BLaER1 (cell line): ENCODE results near the gene TTN.

Experiments used
- H3K27ac ChIP-seq: shearing (Covaris generic); formaldehyde crosslinking; 2 replicates; pipeline ENCODE4 v1.8.1; 2022
- H3K27me3 ChIP-seq: shearing (Covaris generic); formaldehyde crosslinking; 2 replicates; pipeline ENCODE4 v1.8.1; 2022
- H3K36me3 ChIP-seq: shearing (Covaris generic); formaldehyde crosslinking; 2 replicates; pipeline ENCODE4 v1.8.1; 2022
- H3K4me1 ChIP-seq: shearing (Covaris generic); formaldehyde crosslinking; 2 replicates; pipeline ENCODE4 v1.8.1; 2022
- H3K4me2 ChIP-seq: shearing (Covaris generic); formaldehyde crosslinking; 2 replicates; pipeline ENCODE4 v1.8.1; 2022
- H3K4me3 ChIP-seq: shearing (Covaris generic); formaldehyde crosslinking; 2 replicates; pipeline ENCODE4 v1.8.1; 2022
- H3K9ac ChIP-seq: shearing (Covaris generic); formaldehyde crosslinking; 2 replicates; pipeline ENCODE4 v1.8.1; 2022
- H3K9me3 ChIP-seq: shearing (Covaris generic); formaldehyde crosslinking; 2 replicates; pipeline ENCODE4 v1.8.1; 2022
- H4K20me1 ChIP-seq: shearing (Covaris generic); formaldehyde crosslinking; 2 replicates; pipeline ENCODE4 v1.8.1; 2022
- Cebpa-rat ChIP-seq: shearing (Covaris generic); IDR thresholded peaks from 2 replicates; pipeline ENCODE4 v1.8.1; 2022

Gene TTN

DNA sequence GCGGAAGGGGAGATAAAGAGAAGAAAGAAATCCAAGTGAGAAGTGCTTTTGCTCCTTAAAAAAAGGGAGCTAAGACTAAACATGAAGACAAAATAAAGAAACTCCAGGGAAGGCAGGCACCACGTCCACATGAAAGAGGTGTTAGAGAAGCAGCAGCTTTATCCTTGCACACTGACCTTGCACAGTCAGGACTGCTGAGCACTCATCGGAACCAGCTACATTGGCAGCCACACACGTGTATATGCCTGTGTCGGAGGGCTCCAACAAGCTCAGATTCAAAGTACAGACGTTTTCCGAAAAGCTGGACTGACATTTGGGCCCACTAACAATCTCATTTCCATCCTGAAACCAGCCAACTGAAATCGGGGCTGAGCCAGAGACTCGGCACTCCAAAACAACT, 88.2 kb downstream of the TTN start:
- Histone ChIP-seq H3K4me3 (no peak overlapping the region), H3K36me3 (no peaks in the 10 kb centered on the region), H3K9ac (no peak overlapping the region), H3K27me3 (no peaks in the 10 kb centered on the region), H3K9me3 (no peaks in the 10 kb centered on the region), H3K4me1 (no peaks in the 10 kb centered on the region), H4K20me1 (no peaks in the 10 kb centered on the region), H3K27ac (no peak overlapping the region), H3K4me2 (no peak overlapping the region)
- no peak for TF ChIP-seq Cebpa-rat

DNA sequence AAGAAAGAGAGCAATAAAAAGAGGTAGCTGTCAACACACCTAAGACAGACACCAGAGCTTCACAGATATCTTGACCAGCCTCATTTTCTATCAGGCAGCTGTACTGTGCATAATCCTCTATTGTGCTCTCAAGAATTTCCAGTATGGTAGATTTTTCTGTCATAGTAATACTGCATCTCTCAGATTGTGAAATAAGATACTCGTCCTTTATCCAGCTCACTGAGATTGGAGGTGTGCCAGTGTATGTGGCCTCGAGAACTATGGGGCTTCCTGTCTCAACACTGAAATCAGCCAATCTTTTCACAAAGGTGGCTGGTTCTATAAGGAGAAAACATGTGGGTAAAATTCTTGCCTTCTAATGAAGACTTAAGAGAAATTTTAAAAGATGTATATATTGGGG, 88.9 kb downstream of the TTN start:
- Histone ChIP-seq H3K4me2 (no peak overlapping the region), H3K27me3 (no peaks in the 10 kb centered on the region), H4K20me1 (no peaks in the 10 kb centered on the region), H3K9me3 (no peaks in the 10 kb centered on the region), H3K36me3 (no peaks in the 10 kb centered on the region), H3K27ac (no peak overlapping the region), H3K4me3 (no peak overlapping the region), H3K9ac (no peak overlapping the region), H3K4me1 (no peaks in the 10 kb centered on the region)
- TF ChIP-seq Cebpa-rat = no peak

DNA sequence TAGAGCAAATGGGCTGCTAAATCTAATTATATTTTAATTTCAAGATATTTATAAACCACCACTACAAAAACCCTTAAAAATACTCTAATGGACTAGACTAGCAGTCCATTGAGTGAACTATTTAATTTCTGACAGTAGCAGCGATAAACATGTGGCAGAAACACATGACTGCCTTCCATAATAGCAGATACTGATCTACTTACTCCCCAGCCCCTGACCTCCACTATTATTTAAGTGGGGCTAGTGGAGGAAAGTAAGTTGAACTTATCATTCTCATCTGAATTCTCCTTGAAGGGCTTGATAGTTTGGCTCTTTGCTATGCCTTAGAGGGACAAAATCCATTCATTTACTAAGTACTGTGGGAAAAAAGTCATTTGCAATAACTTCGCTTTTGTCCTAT, 90.8 kb downstream of the TTN start:
- H3K27me3 ChIP-seq = no peaks in the 10 kb centered on the region
- no peaks in the 10 kb centered on the region for H4K20me1 ChIP-seq
- no peak overlapping the region for H3K9ac ChIP-seq
- no peak overlapping the region for H3K4me3 ChIP-seq
- H3K27ac ChIP-seq = no peak overlapping the region
- H3K4me2 ChIP-seq = no peak overlapping the region
- no peak for TF ChIP-seq Cebpa-rat
- no peaks in the 10 kb centered on the region for H3K9me3 ChIP-seq
- no peaks in the 10 kb centered on the region for H3K4me1 ChIP-seq
- no peaks in the 10 kb centered on the region for H3K36me3 ChIP-seq

DNA sequence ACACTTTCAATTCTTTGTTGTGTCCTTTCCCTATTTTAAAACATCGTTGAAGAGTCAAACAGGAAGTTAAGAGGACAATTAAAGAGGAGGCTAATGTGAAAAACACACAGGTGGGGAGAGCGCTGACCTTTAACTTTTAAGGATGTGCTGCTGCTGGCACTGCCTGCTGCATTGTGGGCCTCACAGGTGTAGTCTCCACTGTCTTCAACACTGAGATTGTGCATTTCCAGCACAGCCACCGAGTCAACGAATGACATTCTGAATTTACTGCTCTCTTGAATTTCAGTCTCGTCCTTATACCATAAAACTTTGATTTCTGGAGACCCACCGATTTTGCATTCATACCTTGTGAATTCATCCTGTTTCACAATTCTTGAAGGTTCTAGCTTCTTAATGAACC, 91.9 kb downstream of the TTN start:
- TF ChIP-seq Cebpa-rat = no peak
- Histone ChIP-seq H3K27me3 (no peaks in the 10 kb centered on the region), H3K4me2 (no peak overlapping the region)

DNA sequence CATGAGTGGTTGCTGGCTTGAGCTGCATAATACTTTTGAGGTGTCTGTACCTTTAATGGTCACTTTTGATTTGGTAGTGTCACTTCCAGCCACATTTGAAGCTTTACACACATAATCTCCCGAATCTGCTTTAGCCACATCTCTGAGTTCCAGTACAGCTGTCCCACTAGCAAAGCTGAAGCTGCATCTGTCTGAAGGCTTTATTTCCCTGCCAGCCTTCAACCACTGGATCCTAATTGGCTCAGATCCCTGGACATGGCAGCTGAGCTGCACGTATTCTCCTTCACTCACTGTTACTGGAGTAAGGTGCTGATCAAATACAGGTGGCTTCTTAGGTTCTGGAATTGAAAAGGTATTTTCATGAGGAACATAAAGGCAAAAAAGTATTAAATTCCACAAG, 99.7 kb downstream of the TTN start:
- no peaks in the 10 kb centered on the region for H3K36me3 ChIP-seq
- no peak for TF ChIP-seq Cebpa-rat
- no peaks in the 10 kb centered on the region for H3K4me1 ChIP-seq
- no peak overlapping the region for H3K4me2 ChIP-seq
- H3K27ac ChIP-seq = no peak overlapping the region
- no peaks in the 10 kb centered on the region for H3K27me3 ChIP-seq
- no peaks in the 10 kb centered on the region for H3K9me3 ChIP-seq
- no peak overlapping the region for H3K4me3 ChIP-seq
- H4K20me1 ChIP-seq = no peaks in the 10 kb centered on the region
- no peak overlapping the region for H3K9ac ChIP-seq

More for the DNA sequence above, 91.9 kb downstream of the TTN start:
- no peaks in the 10 kb centered on the region for H4K20me1 ChIP-seq
- no peak overlapping the region for H3K9ac ChIP-seq
- no peak overlapping the region for H3K4me3 ChIP-seq
- no peaks in the 10 kb centered on the region for H3K4me1 ChIP-seq
- H3K27ac ChIP-seq = no peak overlapping the region
- no peaks in the 10 kb centered on the region for H3K9me3 ChIP-seq
- no peaks in the 10 kb centered on the region for H3K36me3 ChIP-seq

DNA sequence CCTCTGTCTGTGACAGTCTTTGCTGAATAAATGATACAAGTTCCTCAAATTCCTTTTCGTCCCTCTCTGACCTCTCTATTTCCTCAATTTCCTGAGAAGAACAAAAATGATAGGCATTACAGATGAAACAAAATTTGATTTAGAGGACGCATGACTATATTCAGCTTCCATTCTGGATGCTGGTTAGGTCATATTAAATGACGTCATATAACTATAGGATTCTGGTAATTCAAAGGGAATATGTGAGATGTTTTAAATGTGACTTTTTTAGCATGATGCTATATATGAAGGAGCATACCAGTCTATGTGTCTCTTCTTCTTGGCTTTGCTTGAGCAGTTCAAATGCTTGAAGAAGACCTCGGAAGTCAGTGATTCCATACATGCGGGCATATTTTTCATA, 102.3 kb downstream of the TTN start:
- Histone ChIP-seq H3K27me3 (no peaks in the 10 kb centered on the region), H3K4me2 (no peak overlapping the region), H3K27ac (no peak overlapping the region), H3K4me3 (no peak overlapping the region), H3K9me3 (no peaks in the 10 kb centered on the region), H3K9ac (no peak overlapping the region), H3K36me3 (no peaks in the 10 kb centered on the region), H3K4me1 (no peaks in the 10 kb centered on the region), H4K20me1 (no peaks in the 10 kb centered on the region)
- no peak for TF ChIP-seq Cebpa-rat

DNA sequence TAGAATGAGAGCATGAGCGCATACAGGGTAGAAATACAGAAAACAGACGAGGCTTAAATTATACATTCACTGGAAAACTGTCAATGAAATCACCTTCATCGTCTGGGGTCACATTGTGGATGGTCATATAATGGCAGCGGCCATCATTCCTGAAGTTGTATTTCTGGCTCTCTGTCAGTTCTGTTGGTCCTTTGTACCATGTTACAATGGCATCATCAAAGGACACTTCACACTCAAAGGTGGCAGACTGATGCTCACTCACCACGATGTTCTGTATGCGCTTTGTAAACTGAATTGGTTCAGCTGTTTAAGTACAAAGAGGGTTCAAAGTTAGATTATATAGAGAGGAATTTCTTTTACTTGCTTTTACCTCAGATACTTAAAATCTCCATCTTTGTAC, 104.9 kb downstream of the TTN start:
- Histone ChIP-seq H4K20me1 (no peaks in the 10 kb centered on the region), H3K4me3 (no peak overlapping the region), H3K9ac (no peak overlapping the region), H3K36me3 (no peaks in the 10 kb centered on the region), H3K27me3 (no peaks in the 10 kb centered on the region), H3K9me3 (no peaks in the 10 kb centered on the region), H3K27ac (no peak overlapping the region), H3K4me2 (no peak overlapping the region), H3K4me1 (no peaks in the 10 kb centered on the region)
- TF ChIP-seq Cebpa-rat = no peak

DNA sequence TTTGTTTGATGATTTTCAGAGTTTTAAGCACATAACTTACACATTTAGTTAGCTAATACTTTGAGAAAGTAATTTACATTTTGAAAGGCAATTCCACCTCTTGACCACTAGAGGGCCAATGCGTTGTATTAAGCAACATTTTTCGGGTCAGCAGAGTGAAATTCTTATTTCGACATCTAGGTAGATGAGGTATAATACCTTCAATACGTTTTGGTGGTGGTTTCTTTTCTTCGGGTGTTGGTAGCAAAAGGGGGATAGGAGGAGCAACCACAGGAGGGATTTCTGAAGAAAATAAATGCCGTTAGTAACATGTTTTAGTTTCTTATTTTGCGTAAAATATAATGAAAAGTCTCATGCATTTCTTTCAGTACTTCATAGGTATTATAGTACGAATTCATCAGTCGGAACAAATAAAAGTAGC, 106.3 kb downstream of the TTN start:
- H3K4me2 ChIP-seq = no peak overlapping the region
- no peaks in the 10 kb centered on the region for H3K27me3 ChIP-seq
- no peaks in the 10 kb centered on the region for H3K36me3 ChIP-seq
- H3K9me3 ChIP-seq = no peaks in the 10 kb centered on the region
- H3K4me3 ChIP-seq = no peak overlapping the region
- H4K20me1 ChIP-seq = no peaks in the 10 kb centered on the region
- H3K9ac ChIP-seq = no peak overlapping the region
- TF ChIP-seq Cebpa-rat = peak; percentile 53; the same call in 1 of the 2 replicates
- no peak overlapping the region for H3K27ac ChIP-seq
- H3K4me1 ChIP-seq = no peaks in the 10 kb centered on the region

DNA sequence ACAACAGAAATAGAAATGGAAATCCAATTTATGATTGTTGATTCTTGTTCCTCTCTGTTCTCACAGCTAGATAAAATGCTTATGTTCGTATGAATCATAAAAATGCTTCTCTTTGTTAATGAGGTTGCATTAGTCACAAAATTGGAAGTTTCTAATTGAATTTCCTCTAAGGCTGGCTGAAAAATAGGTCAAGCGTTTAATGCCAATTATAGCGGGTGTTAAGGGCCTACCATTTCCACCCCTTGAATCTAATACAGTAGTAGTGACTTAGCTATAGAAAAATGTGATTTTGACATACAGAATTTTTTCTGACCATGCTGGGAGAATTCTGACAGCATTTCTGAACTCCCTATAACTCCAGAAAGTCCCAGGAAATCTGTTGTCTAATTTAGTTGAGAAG, 107.1 kb downstream of the TTN start:
- Histone ChIP-seq H3K9me3 (no peaks in the 10 kb centered on the region), H4K20me1 (no peaks in the 10 kb centered on the region), H3K27me3 (no peaks in the 10 kb centered on the region), H3K4me1 (no peaks in the 10 kb centered on the region), H3K4me2 (no peak overlapping the region), H3K36me3 (no peaks in the 10 kb centered on the region), H3K4me3 (no peak overlapping the region), H3K9ac (no peak overlapping the region), H3K27ac (no peak overlapping the region)
- TF ChIP-seq Cebpa-rat = no peak

DNA sequence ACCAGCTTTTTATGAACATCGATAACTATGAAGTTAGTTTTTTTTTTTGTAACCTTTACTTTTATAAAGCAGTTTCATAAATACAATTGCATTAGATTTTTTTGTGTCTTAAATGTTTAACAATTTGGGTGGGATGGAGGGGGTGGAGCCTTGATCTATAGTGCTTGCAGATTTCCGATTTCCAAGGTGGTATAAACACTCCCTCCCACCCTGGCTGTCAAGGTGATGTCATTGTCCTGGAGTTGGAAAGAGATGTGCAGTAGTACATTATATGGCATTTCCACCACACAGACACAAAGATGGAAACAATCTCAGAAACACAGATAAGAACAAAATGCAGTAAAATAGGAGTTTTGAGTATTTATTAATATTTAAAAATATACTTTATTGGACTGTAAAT, 114.4 kb downstream of the TTN start:
- Histone ChIP-seq H3K27me3 (no peaks in the 10 kb centered on the region), H3K4me1 (no peaks in the 10 kb centered on the region), H3K9me3 (no peaks in the 10 kb centered on the region), H3K9ac (no peak overlapping the region), H3K4me3 (no peak overlapping the region), H3K4me2 (no peak overlapping the region), H4K20me1 (no peaks in the 10 kb centered on the region), H3K27ac (no peak overlapping the region), H3K36me3 (no peaks in the 10 kb centered on the region)
- TF ChIP-seq Cebpa-rat = no peak

DNA sequence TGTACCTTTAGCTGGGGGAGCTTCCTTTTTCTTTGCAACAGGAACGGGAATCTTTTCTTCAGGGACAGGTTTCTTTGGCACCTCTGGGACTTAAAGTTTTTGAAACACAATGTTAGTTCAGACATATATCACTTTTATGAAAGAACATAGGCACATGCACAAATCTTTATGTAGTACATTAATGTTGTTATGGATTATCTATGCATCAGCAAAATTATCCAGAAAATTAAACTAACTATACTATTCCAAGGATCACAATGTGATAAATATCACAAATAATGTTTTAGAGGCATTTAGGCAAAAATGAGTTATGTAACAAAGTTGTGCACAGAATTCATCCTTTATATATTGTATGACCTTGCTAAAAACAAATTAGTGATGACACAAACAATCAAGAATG, 117.4 kb downstream of the TTN start:
- no peaks in the 10 kb centered on the region for H3K36me3 ChIP-seq
- H4K20me1 ChIP-seq = no peaks in the 10 kb centered on the region
- H3K4me2 ChIP-seq = no peak overlapping the region
- no peak overlapping the region for H3K27ac ChIP-seq
- no peaks in the 10 kb centered on the region for H3K9me3 ChIP-seq
- no peaks in the 10 kb centered on the region for H3K27me3 ChIP-seq
- no peak overlapping the region for H3K4me3 ChIP-seq
- H3K9ac ChIP-seq = no peak overlapping the region
- H3K4me1 ChIP-seq = no peaks in the 10 kb centered on the region
- no peak for TF ChIP-seq Cebpa-rat
